Measurements from ENCODE around the gene ZNF326. TPM values are rescaled to one million over a fixed set of nuclear protein-coding genes. Genes with fewer than 3 reads are reported as not detected.

The ZNF326 gene
- total RNA-seq, 2 experiments from 2014 or later = 18.1 TPM

- Mint-ChIP-seq H3K4me3 (no peak overlapping the region), H3K36me3 (ENCODE audit: low read depth) (no peaks in the 10 kb centered on the region), H3K9me3 (ENCODE audit: insufficient read depth) (no peaks in the 10 kb centered on the region), H3K4me1 (ENCODE audit: low read depth) (peaks cover 41% of the 10 kb centered on the region), H3K27ac (no peak overlapping the region), H3K27me3 (ENCODE audit: low read depth) (no peaks in the 10 kb centered on the region)
- ChIA-PET CTCF (interaction anchor here (1.0 to 2.3 kb wide), 3 partner anchors 110 to 470 kb away, joined by 3 to 10 read pairs (median 5); no protein-coding TSS in a partner anchor), POLR2A (no interaction called here)
- ATAC-seq = no peak
- DNase-seq = no peak
These were observed 41.0 kb upstream of the ZNF326 start for GRCh38 chr1:89953929-89954328.

GRCh38 chr1:89954401-89954800 lies 40.5 kb upstream of the ZNF326 start:
- Mint-ChIP-seq H3K9me3 (ENCODE audit: insufficient read depth) (no peaks in the 10 kb centered on the region), H3K27ac (no peak overlapping the region), H3K36me3 (ENCODE audit: low read depth) (no peaks in the 10 kb centered on the region), H3K4me1 (ENCODE audit: low read depth) (peaks cover 46% of the 10 kb centered on the region), H3K4me3 (no peak overlapping the region), H3K27me3 (ENCODE audit: low read depth) (no peaks in the 10 kb centered on the region)
- DNase-seq (no peak), ATAC-seq (no peak)
- POLR2A ChIA-PET = interaction anchor here (0.6 kb wide), 1 partner anchor 902 kb away, joined by 3 read pairs; no protein-coding TSS in a partner anchor
- CTCF ChIA-PET = interaction anchor here (1.0 to 2.3 kb wide), 2 partner anchors 111 to 172 kb away, joined by 5 to 10 read pairs; no protein-coding TSS in a partner anchor

GRCh38 chr1:89955311-89956205 lies 39.4 kb upstream of the ZNF326 start:
- DNase-seq = no peak
- Mint-ChIP-seq H3K27me3 (ENCODE audit: low read depth) (no peaks in the 10 kb centered on the region), H3K36me3 (ENCODE audit: low read depth) (no peaks in the 10 kb centered on the region), H3K27ac (no peak overlapping the region), H3K4me1 (ENCODE audit: low read depth) (peaks cover 48% of the 10 kb centered on the region), H3K4me3 (no peak overlapping the region), H3K9me3 (ENCODE audit: insufficient read depth) (no peaks in the 10 kb centered on the region)
- ChIA-PET CTCF (interaction anchor here (1.1 kb wide), 1 partner anchor 174 kb away, joined by 3 read pairs; no protein-coding TSS in a partner anchor), POLR2A (no interaction called here)
- no peak for ATAC-seq

DNA sequence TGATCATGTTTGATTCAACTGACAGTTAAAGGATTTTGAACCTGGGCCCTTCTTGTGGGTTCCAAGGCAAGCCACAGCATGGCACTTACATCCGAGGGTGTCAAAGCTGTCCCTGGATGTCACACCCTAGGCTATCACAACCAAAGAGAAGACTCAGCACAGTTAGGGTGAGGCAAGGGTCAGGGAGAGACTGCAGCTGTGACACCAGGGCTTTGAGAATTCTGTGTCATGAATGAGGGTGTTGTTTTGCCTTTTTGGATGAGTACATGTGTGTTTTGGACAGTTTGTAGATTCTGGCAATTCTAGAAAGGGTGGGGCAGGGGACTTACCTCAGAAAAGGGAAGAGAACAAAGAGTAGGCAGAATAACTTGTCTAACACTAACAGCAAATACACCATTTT lies 37.8 kb upstream of the ZNF326 start:
- H3K9me3 Mint-ChIP-seq (ENCODE audit: insufficient read depth) = no peaks in the 10 kb centered on the region
- ChIA-PET CTCF (interaction anchor here (0.8 to 1.6 kb wide), 4 partner anchors 13 to 345 kb away, joined by 3 to 8 read pairs (median 5); no protein-coding TSS in a partner anchor), POLR2A (interaction anchor here (0.6 kb wide), 1 partner anchor 113 kb away, joined by 3 read pairs; no protein-coding TSS in a partner anchor)
- peaks cover 51% of the 10 kb centered on the region for H3K4me1 Mint-ChIP-seq (ENCODE audit: low read depth)
- DNase-seq (peak; percentile 66), ATAC-seq (peak; percentile 79)
- peak overlapping the region; percentile 36 for H3K4me3 Mint-ChIP-seq
- peak overlapping the region; percentile 68 for H3K27ac Mint-ChIP-seq
- no peaks in the 10 kb centered on the region for H3K27me3 Mint-ChIP-seq (ENCODE audit: low read depth)
- no peaks in the 10 kb centered on the region for H3K36me3 Mint-ChIP-seq (ENCODE audit: low read depth)

- no peak overlapping the region for H3K4me3 Mint-ChIP-seq
- H3K36me3 Mint-ChIP-seq (ENCODE audit: low read depth) = no peaks in the 10 kb centered on the region
- ChIA-PET CTCF (interaction anchor here (0.8 to 1.4 kb wide), 5 partner anchors 8 to 195 kb away, joined by 3 to 5 read pairs (median 3); no protein-coding TSS in a partner anchor), POLR2A (no interaction called here)
- ATAC-seq (no peak), DNase-seq (no peak)
- no peak overlapping the region for H3K27ac Mint-ChIP-seq
- H3K9me3 Mint-ChIP-seq (ENCODE audit: insufficient read depth) = no peaks in the 10 kb centered on the region
- H3K27me3 Mint-ChIP-seq (ENCODE audit: low read depth) = peaks cover 5% of the 10 kb centered on the region
- peaks cover 43% of the 10 kb centered on the region for H3K4me1 Mint-ChIP-seq (ENCODE audit: low read depth)
These were observed 35.9 kb upstream of the ZNF326 start for GRCh38 chr1:89958851-89959654.

DNA sequence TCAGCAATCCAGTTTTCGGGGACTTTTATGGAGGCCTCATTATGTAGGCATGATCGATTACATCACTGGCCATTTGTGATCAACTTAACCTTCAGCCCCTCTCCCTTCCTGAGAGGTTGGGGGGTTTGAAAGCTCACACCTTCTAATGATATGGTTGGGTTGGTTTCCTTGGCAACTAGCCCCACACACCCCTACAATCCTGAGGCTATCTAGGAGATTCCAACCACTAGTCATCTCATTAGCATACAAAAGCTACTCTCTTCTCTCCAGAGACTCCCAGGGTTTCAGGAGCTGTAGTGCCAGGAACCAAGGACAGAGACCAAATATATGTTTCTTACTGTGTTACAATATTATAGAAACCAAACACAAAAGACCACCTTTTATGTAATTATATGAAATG lies 35.2 kb upstream of the ZNF326 start:
- CTCF ChIA-PET = interaction anchor here (1.0 to 1.4 kb wide), 4 partner anchors 19 to 196 kb away, joined by 3 to 5 read pairs (median 4); no protein-coding TSS in a partner anchor
- no peak for ATAC-seq
- peaks cover 38% of the 10 kb centered on the region for H3K4me1 Mint-ChIP-seq (ENCODE audit: low read depth)

DNA sequence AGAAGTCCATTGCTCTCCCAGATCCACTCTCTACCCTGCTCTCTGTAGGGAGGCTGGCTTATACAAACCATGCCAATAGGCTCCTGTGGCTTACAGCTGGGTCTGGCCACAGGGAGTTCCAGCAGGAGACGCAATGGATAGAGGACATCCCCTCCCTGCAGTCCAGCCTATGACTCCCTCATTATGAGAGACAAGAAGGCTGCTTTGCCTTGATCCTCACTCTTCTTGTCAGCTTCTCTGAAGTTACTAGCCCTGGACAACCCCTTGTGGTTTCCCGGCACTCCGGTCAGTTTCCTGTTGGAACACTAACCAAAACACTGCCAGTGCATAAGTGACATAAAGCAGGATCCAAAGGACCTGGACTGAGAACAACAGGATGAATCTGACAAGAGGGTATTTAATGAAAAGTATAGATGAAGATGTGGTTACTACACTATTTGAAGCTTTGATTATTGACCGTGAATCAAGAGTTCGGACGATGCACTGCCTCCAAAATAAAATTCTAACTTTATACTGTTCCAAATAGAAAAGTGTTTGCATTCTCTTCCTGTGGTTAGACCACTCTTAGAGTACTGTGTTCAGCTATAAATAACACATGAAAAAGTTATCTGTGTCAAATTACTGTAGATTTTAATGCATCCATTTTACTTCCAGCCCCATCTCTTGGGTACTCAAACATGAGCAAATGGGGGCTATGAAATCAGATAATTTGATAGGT lies 32.7 kb upstream of the ZNF326 start:
- ChIA-PET CTCF (interaction anchor here (0.7 kb wide), 1 partner anchor 119 kb away, joined by 4 read pairs; no protein-coding TSS in a partner anchor), POLR2A (no interaction called here)
- Mint-ChIP-seq H3K4me3 (no peak overlapping the region), H3K4me1 (ENCODE audit: low read depth) (peaks cover 38% of the 10 kb centered on the region), H3K9me3 (ENCODE audit: insufficient read depth) (no peaks in the 10 kb centered on the region), H3K36me3 (ENCODE audit: low read depth) (no peaks in the 10 kb centered on the region), H3K27ac (no peak overlapping the region), H3K27me3 (ENCODE audit: low read depth) (peaks cover 9% of the 10 kb centered on the region)
- DNase-seq = no peak
- no peak for ATAC-seq

More for the DNA sequence above, 35.2 kb upstream of the ZNF326 start:
- no peak for DNase-seq
- no peaks in the 10 kb centered on the region for H3K36me3 Mint-ChIP-seq (ENCODE audit: low read depth)
- H3K4me3 Mint-ChIP-seq = no peak overlapping the region
- POLR2A ChIA-PET = no interaction called here
- H3K27ac Mint-ChIP-seq = no peak overlapping the region
- peaks cover 5% of the 10 kb centered on the region for H3K27me3 Mint-ChIP-seq (ENCODE audit: low read depth)
- no peaks in the 10 kb centered on the region for H3K9me3 Mint-ChIP-seq (ENCODE audit: insufficient read depth)

DNA sequence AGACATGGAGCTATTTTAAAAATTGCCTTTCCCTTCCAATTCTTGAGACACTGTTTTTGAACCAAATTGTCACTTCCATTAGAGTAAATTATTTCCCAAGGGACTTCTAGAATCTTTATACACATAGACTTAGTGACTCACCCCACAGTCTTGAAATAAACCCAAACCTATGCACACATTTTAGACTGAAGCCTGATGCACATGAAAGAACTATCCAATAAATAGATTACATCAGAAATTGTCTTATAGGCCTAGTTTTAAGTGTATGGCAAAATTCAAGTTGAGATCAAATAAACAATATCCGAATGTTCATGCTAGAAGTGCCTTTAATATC lies 32.2 kb upstream of the ZNF326 start:
- ChIA-PET POLR2A (no interaction called here), CTCF (interaction anchor here (0.7 to 1.5 kb wide), 2 partner anchors 14 to 120 kb away, joined by 4 read pairs; no protein-coding TSS in a partner anchor)
- H3K27ac Mint-ChIP-seq = no peak overlapping the region
- no peak overlapping the region for H3K4me3 Mint-ChIP-seq
- no peak for DNase-seq
- no peaks in the 10 kb centered on the region for H3K9me3 Mint-ChIP-seq (ENCODE audit: insufficient read depth)
- no peak for ATAC-seq
- peaks cover 9% of the 10 kb centered on the region for H3K27me3 Mint-ChIP-seq (ENCODE audit: low read depth)
- peaks cover 33% of the 10 kb centered on the region for H3K4me1 Mint-ChIP-seq (ENCODE audit: low read depth)
- no peaks in the 10 kb centered on the region for H3K36me3 Mint-ChIP-seq (ENCODE audit: low read depth)

DNA sequence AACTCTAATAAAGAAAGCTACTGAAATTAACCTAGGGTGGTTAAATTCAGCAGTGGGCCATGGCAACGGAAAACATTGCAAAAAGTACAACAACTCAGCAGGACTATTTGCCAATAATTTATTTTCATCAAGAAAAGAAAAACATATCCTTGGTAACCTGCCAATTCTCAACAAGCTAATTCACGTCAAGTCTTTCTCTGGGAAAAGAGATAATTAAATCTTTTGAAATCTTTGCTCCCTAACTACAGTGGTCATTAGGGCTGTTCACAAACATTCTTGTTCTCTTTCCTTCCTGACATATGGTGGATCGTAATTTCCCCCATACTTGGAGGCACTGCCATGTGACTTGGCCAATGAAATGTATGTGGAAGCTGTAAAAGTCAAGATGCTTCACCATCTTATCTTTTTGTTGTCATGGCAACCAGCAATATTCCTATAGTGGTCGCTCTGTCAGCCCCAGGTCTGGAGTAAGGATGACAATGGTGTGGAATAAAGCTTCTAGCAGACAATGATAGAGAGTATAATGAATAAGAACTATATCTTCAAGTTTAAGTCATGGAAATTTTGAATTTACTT lies 29.6 kb upstream of the ZNF326 start:
- no peaks in the 10 kb centered on the region for H3K36me3 Mint-ChIP-seq (ENCODE audit: low read depth)
- DNase-seq = no peak
- no peak overlapping the region for H3K27ac Mint-ChIP-seq
- no peaks in the 10 kb centered on the region for H3K9me3 Mint-ChIP-seq (ENCODE audit: insufficient read depth)
- CTCF ChIA-PET = no interaction called here
- H3K4me1 Mint-ChIP-seq (ENCODE audit: low read depth) = peaks cover 18% of the 10 kb centered on the region
- H3K27me3 Mint-ChIP-seq (ENCODE audit: low read depth) = peaks cover 9% of the 10 kb centered on the region
- no peak overlapping the region for H3K4me3 Mint-ChIP-seq
- POLR2A ChIA-PET = interaction anchor here (1.2 kb wide), 1 partner anchor 122 kb away, joined by 3 read pairs; no protein-coding TSS in a partner anchor
- no peak for ATAC-seq

GRCh38 chr1:89966656-89967055 lies 28.3 kb upstream of the ZNF326 start:
- no peak for ATAC-seq
- ChIA-PET POLR2A (no interaction called here), CTCF (interaction anchor here (0.8 to 1.6 kb wide), 4 partner anchors 17 to 185 kb away, joined by 3 to 4 read pairs (median 3); no protein-coding TSS in a partner anchor)
- no peaks in the 10 kb centered on the region for H3K36me3 Mint-ChIP-seq (ENCODE audit: low read depth)
- H3K9me3 Mint-ChIP-seq (ENCODE audit: insufficient read depth) = no peaks in the 10 kb centered on the region
- peaks cover 18% of the 10 kb centered on the region for H3K4me1 Mint-ChIP-seq (ENCODE audit: low read depth)
- H3K4me3 Mint-ChIP-seq = no peak overlapping the region
- no peak overlapping the region for H3K27ac Mint-ChIP-seq
- no peak for DNase-seq
- peaks cover 11% of the 10 kb centered on the region for H3K27me3 Mint-ChIP-seq (ENCODE audit: low read depth)

GRCh38 chr1:89971600-89971999 lies 23.3 kb upstream of the ZNF326 start:
- ATAC-seq = no peak
- Mint-ChIP-seq H3K4me3 (no peak overlapping the region), H3K4me1 (ENCODE audit: low read depth) (peaks cover 10% of the 10 kb centered on the region), H3K36me3 (ENCODE audit: low read depth) (no peaks in the 10 kb centered on the region), H3K27ac (no peak overlapping the region), H3K27me3 (ENCODE audit: low read depth) (peaks cover 4% of the 10 kb centered on the region), H3K9me3 (ENCODE audit: insufficient read depth) (no peaks in the 10 kb centered on the region)
- CTCF ChIA-PET = interaction anchor here (0.7 to 1.7 kb wide), 3 partner anchors 15 to 335 kb away, joined by 3 to 5 read pairs (median 3); no protein-coding TSS in a partner anchor
- no peak for DNase-seq
- POLR2A ChIA-PET = no interaction called here

Data from activated CD8-positive, alpha-beta T cell treated with anti-CD3 and anti-CD28 coated beads, Interleukin-2, amount 10 ng/mL, durations not matched to agents 7 days and 5 days (primary cell).